Adipose tissue (tissue), 3 donors: ENCODE data around the gene GPC6. TPM values are rescaled to one million over a fixed set of nuclear protein-coding genes. Genes with fewer than 3 reads are reported as not detected.

ENCODE experiments used
- H3K27ac ChIP-seq: one replicate; pipeline ENCODE4 v1.5.1; 2013; ENCODE audit warnings: low read depth, low read length
- WGBS, 3 donors: extraction: QIAGEN DNeasy Blood & Tissue Kit; methylation state at CpG; one replicate each; pipeline ENCODE4 v1.1.7; 2013; 5-methylcytosine and 5-hydroxymethylcytosine counted together
- polyA plus RNA-seq, 3 donors: library from polyadenylated mRNA; stranded (reverse); fragments of 200-250 nt; gene quantifications; one replicate each; pipeline ENCODE4 v1.2.3, GENCODE V29; 2013
- donor health status: healthy with polysubstance abuse.
- donor health status: Bipolar disorder and iron deficiency.
- donor health status: healthy.

Gene GPC6
- polyA plus RNA-seq, 3 donors = 0.72 to 8.5 (median 5.8) TPM

GRCh38 chr13:93227878-93228642 is 1.5 kb downstream of the GPC6 start:
- H3K27ac ChIP-seq = no peak overlapping the region
- 0 to 1% (median 1%) methylated on average over 41 to 62 of the region's 62 CpGs for WGBS, 3 donors

GRCh38 chr13:93228643-93228937 is 2.0 kb downstream of the GPC6 start:
- WGBS, 3 donors = 1 to 2% (median 1%) methylated on average over 9 of the region's 9 CpGs
- H3K27ac ChIP-seq = no peak overlapping the region

GRCh38 chr13:93230261-93230855 is 3.8 kb downstream of the GPC6 start:
- no peak overlapping the region for H3K27ac ChIP-seq

GRCh38 chr13:93231867-93232266 is 5.3 kb downstream of the GPC6 start:
- 32 to 72% (median 62%) methylated on average over 3 of the region's 3 CpGs for WGBS, 3 donors
- no peak overlapping the region for H3K27ac ChIP-seq

- 45 to 57% (median 51%) methylated on average over 3 of the region's 3 CpGs for WGBS, 3 donors
- H3K27ac ChIP-seq = no peak overlapping the region
Measured at GRCh38 chr13:93233997-93234416, 7.4 kb downstream of the GPC6 start.

GRCh38 chr13:93234459-93234858 is 7.9 kb downstream of the GPC6 start:
- no peak overlapping the region for H3K27ac ChIP-seq

- 37 to 76% (median 62%) methylated on average over 2 of the region's 2 CpGs for WGBS, 3 donors
- no peak overlapping the region for H3K27ac ChIP-seq
Measured at GRCh38 chr13:93235258-93236015, 8.8 kb downstream of the GPC6 start.

- 94 to 98% (median 97%) methylated on average over 1 of the region's 1 CpG for WGBS, 3 donors
- H3K27ac ChIP-seq = no peak overlapping the region
Measured at GRCh38 chr13:93238711-93239110, 12.1 kb downstream of the GPC6 start.

- WGBS, 3 donors = 72 to 88% (median 83%) methylated on average over 7 of the region's 7 CpGs
- no peak overlapping the region for H3K27ac ChIP-seq
Measured at GRCh38 chr13:93243375-93244063, 16.9 kb downstream of the GPC6 start.

GRCh38 chr13:93244141-93244917 is 17.7 kb downstream of the GPC6 start:
- no peak overlapping the region for H3K27ac ChIP-seq
- 40 to 56% (median 46%) methylated on average over 17 of the region's 17 CpGs for WGBS, 3 donors

GRCh38 chr13:93244918-93245280 is 18.3 kb downstream of the GPC6 start:
- no peak overlapping the region for H3K27ac ChIP-seq

GRCh38 chr13:93246069-93246468 is 19.5 kb downstream of the GPC6 start:
- 81 to 89% (median 86%) methylated on average over 1 of the region's 1 CpG for WGBS, 3 donors

More at GRCh38 chr13:93244918-93245280, 18.3 kb downstream of the GPC6 start:
- WGBS, 3 donors = 66 to 86% (median 82%) methylated on average over 1 of the region's 1 CpG

GRCh38 chr13:93248627-93249047 is 22.0 kb downstream of the GPC6 start:
- H3K27ac ChIP-seq = no peak overlapping the region
- 22 to 75% (median 71%) methylated on average over 8 of the region's 8 CpGs for WGBS, 3 donors

More at GRCh38 chr13:93246069-93246468, 19.5 kb downstream of the GPC6 start:
- H3K27ac ChIP-seq = no peak overlapping the region

GRCh38 chr13:93249364-93250306 is 23.0 kb downstream of the GPC6 start:
- no peak overlapping the region for H3K27ac ChIP-seq
- 88 to 92% (median 88%) methylated on average over 7 of the region's 7 CpGs for WGBS, 3 donors

- H3K27ac ChIP-seq = no peak overlapping the region
- 67 to 89% (median 79%) methylated on average over 4 of the region's 4 CpGs for WGBS, 3 donors
Measured at GRCh38 chr13:93254775-93255174, 28.2 kb downstream of the GPC6 start.

- H3K27ac ChIP-seq = no peak overlapping the region
- 86 to 89% (median 89%) methylated on average over 2 of the region's 2 CpGs for WGBS, 3 donors
Measured at GRCh38 chr13:93256998-93257397, 30.4 kb downstream of the GPC6 start.

- no peak overlapping the region for H3K27ac ChIP-seq
Measured at GRCh38 chr13:93259527-93260080, 33.0 kb downstream of the GPC6 start.
